Activated T-cell treated with anti-CD3 and anti-CD28 coated beads for 48 hours (primary cell): ENCODE results near the gene GIT2.

Experiments
- DNase-seq: peaks from one replicate; pipeline ENCODE4 v3.0.0-alpha.2; 2020; ENCODE audit warnings: low read depth

Gene GIT2

GRCh38 chr12:109888179-109889020, 107.8 kb downstream of the GIT2 start:
- DNase-seq = no peak

- no peak for DNase-seq
Observed at GRCh38 chr12:109885616-109886015, 110.6 kb downstream of the GIT2 start.

- DNase-seq = no peak
Observed at GRCh38 chr12:109883461-109883860, 112.7 kb downstream of the GIT2 start.

GRCh38 chr12:109881752-109882151, 114.4 kb downstream of the GIT2 start:
- DNase-seq = no peak

- no peak for DNase-seq
Observed at GRCh38 chr12:109880938-109881337, 115.2 kb downstream of the GIT2 start.

GRCh38 chr12:109880043-109880931, 115.9 kb downstream of the GIT2 start, which contains the start of gene GLTP:
Gene GLTP (minus strand): TSS chr12:109880541. CDS start chr12:109880374, 167 bp downstream.
- DNase-seq = peak; percentile 94
